BE2C (cell line): Measurements from ENCODE around the gene COL5A1.
A peak's percentile ranks its signal among the peaks of the same experiment; 100 is the strongest.

Experiments
- DNase-seq: peaks from one replicate; pipeline ENCODE4 v3.0.0-alpha.2; 2020
- H3K27me3 ChIP-seq: fragments of 250-450 bp; sonication (Bioruptor Pico); 2 replicates; pipeline ENCODE4 v1.5.1; 2020; ENCODE audit warnings: mild to moderate bottlenecking
- H3K36me3 ChIP-seq: fragments of 250-450 bp; sonication (Bioruptor Pico); 2 replicates; pipeline ENCODE4 v1.5.1; 2020; ENCODE audit warnings: mild to moderate bottlenecking
- H3K4me1 ChIP-seq: fragments of 250-450 bp; sonication (Bioruptor Pico); 2 replicates; pipeline ENCODE4 v1.5.1; 2020
- H3K4me3 ChIP-seq: 2 replicates; pipeline ENCODE4 v1.5.1; 2011; ENCODE audit warnings: low read depth, low read length
- H3K9me3 ChIP-seq: fragments of 250-450 bp; sonication (Bioruptor Pico); 2 replicates; pipeline ENCODE4 v1.5.1; 2020
- TF ChIP-seq, protein P1 (sequence below): IDR thresholded peaks from 2 replicates; pipeline ENCODE4 v1.5.1; 2012; ENCODE audit warnings: mild to moderate bottlenecking, low read depth, low read length

COL5A1 gene

DNA sequence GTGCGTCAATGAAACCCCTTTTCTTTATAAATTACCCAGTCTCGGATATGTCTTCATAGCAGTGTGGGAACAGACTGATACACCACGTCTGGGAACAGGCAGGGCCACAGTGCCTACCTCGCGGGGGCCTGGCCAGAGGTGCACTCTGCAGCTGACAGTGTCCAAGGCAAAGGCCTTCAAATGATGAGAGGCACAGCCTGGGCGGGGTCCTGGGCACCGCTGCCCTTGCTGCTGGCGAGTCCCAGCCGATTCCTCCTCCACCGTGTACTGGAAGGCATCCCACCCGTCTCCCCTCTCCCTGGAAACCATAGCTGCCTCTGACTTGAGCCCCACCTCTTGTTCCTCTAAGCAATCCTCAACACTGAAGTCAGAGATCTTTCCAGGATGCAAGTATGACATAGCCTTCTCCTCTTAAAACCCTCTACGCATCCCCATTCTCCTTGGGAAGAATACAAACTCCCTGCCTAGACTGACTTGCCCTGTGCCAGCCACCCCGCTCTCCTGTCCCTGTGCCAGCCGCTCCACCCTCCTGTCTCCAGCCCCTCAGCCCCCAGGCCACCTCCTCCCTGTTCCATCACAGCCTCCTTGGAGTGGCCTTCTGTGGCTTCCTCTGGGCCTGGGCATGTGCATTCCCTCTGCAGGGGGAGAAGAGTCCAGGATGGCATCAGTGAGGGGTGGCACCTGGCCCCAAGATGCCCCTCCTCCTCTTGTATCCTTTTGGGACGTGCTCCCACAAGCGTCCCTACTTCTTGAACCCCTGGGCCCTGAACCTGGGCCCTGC, 8.1 kb upstream of the COL5A1 start:
- peak; percentile 6 for DNase-seq
- H3K36me3 ChIP-seq, result no peaks in the 10 kb centered on the region
- no peaks in the 10 kb centered on the region for H3K9me3 ChIP-seq
- H3K4me1 ChIP-seq, result 0 out of 2 replicates have a peak, but pooled peaks cover 2% of the 10 kb centered on the region
- TF ChIP-seq, protein P1, sequence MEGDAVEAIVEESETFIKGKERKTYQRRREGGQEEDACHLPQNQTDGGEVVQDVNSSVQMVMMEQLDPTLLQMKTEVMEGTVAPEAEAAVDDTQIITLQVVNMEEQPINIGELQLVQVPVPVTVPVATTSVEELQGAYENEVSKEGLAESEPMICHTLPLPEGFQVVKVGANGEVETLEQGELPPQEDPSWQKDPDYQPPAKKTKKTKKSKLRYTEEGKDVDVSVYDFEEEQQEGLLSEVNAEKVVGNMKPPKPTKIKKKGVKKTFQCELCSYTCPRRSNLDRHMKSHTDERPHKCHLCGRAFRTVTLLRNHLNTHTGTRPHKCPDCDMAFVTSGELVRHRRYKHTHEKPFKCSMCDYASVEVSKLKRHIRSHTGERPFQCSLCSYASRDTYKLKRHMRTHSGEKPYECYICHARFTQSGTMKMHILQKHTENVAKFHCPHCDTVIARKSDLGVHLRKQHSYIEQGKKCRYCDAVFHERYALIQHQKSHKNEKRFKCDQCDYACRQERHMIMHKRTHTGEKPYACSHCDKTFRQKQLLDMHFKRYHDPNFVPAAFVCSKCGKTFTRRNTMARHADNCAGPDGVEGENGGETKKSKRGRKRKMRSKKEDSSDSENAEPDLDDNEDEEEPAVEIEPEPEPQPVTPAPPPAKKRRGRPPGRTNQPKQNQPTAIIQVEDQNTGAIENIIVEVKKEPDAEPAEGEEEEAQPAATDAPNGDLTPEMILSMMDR, result no peak
- no peaks in the 10 kb centered on the region for H3K27me3 ChIP-seq
- no peak overlapping the region for H3K4me3 ChIP-seq

DNA sequence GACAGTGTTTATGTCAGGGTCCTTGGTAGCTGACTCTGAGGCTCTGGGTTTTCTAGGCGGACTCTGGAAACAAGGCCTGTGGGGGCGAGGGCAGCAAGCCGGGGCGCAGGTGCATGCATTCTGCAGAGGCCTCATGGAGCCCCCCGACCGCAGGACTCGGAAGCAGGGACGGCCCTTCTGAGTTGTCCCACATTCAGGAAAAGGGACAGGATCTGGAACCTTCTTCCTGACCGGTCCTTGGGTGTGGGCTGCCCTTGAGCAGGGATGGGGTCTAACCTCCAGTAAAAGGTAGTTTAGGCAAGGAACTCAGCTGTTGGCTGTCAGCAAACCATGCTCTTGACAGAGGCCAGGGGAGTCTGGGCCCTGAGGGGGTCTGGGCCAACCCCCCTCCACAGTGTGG, 7.4 kb upstream of the COL5A1 start:
- H3K4me3 ChIP-seq, result no peak overlapping the region
- TF ChIP-seq, protein P1, result no peak
- H3K36me3 ChIP-seq, result no peaks in the 10 kb centered on the region
- DNase-seq, result peak; percentile 1
- no peaks in the 10 kb centered on the region for H3K27me3 ChIP-seq
- H3K4me1 ChIP-seq, result 0 out of 2 replicates have a peak, but pooled peaks cover 2% of the 10 kb centered on the region
- H3K9me3 ChIP-seq, result no peaks in the 10 kb centered on the region

DNA sequence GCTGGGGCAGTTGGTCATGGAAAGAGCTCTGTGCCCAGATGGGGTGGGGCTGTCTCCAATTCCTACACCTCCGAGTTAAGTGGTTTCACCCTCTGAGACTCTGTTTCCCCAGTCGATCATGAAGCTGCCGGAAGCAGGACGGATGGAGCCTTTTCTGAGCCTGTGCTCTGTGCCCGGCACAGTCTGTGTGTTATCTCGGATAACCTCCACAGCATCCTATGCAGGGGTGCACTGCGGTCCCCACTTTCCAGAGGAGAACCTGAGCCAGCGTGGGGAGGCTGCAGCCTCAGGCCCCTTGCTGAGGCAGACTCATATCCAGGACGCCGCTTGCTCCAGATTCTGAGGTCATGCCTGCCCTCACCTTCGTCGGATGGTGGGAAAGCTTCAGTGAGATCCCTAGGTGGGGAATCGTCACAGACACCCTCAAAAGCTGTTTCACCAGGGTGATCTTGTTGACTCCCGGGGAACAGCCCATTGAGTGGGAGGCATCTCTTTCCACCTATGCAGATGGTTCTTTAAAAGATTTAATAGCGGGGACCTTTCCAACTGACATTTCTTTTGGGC, 6.9 kb upstream of the COL5A1 start:
- Histone ChIP-seq H3K9me3 (no peaks in the 10 kb centered on the region), H3K27me3 (no peaks in the 10 kb centered on the region), H3K4me1 (0 out of 2 replicates have a peak, but pooled peaks cover 2% of the 10 kb centered on the region), H3K36me3 (no peaks in the 10 kb centered on the region), H3K4me3 (no peak overlapping the region)
- DNase-seq, result peak; percentile 5
- TF ChIP-seq, protein P1, result no peak

DNA sequence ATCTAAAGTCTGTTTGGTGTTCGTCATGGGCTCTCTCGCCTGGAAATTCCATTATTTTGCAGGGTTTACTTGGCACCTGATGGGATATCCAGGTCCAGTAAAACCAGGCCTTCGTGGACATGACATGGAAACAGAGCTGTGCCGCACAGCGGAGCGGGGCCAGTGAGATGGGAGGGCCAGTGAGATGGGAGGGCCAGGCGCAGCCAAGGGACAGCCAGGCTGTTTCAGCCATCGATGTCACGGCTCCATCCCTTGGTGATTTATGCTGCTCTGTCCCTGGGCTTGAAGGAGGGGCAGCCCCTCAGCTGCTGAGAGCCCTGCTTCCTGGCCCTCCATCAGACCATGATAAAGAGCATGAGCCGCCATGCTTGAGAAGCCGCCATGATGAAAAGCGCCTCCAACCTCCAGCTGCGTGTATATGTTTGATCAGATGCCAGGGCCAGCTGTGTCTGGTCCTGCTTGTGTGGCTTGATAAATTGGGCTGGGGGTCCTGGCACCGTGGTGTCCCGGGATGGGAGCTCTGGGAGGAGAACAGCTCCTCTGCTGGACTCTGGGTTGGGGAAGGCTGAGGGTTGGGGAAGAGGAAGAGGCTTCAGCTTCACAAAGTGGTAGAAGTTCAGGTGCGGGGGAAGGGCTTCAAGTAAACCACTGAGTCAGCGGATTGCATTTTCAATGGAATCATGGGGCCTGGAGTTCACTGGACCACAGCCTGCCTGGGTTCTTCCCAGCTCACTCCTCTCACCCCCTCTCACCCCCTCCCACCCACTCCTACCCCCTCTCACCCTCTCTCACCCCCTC, 6.1 kb upstream of the COL5A1 start:
- no peaks in the 10 kb centered on the region for H3K27me3 ChIP-seq
- H3K4me1 ChIP-seq, result 0 out of 2 replicates have a peak, but pooled peaks cover 2% of the 10 kb centered on the region
- no peaks in the 10 kb centered on the region for H3K36me3 ChIP-seq
- H3K4me3 ChIP-seq, result no peak overlapping the region
- no peaks in the 10 kb centered on the region for H3K9me3 ChIP-seq
- TF ChIP-seq, protein P1, result no peak
- peak; percentile 13 for DNase-seq

DNA sequence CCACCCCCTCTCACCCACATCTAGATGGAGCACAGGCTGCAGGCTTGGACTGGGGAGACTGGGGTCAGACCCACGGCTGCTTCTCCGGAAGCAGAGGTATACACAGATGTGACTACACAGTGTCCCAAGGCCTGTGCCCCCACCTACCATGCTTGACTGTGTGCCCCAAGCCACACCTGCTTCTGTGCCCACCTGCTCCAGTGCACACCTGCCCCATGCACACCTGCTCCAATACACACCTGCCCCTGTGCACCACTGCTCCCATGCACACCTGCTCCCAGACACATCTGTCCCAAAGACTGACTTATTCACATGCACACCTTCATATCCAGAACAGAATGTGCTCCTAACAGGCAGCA, 5.5 kb upstream of the COL5A1 start:
- no peaks in the 10 kb centered on the region for H3K36me3 ChIP-seq
- H3K27me3 ChIP-seq, result no peaks in the 10 kb centered on the region
- H3K4me3 ChIP-seq, result no peak overlapping the region
- H3K9me3 ChIP-seq, result no peaks in the 10 kb centered on the region
- H3K4me1 ChIP-seq, result 0 out of 2 replicates have a peak, but pooled peaks cover 2% of the 10 kb centered on the region
- DNase-seq, result peak; percentile 1
- TF ChIP-seq, protein P1, result no peak
